T-helper 17 cell (primary cell): ENCODE data around the gene ZNF277. TPM values are rescaled to one million over a fixed set of nuclear protein-coding genes. Genes with fewer than 3 reads are reported as not detected.

Source experiments
- ATAC-seq: fragments of 150-1000 bp; cut with Tn5 transposase; 2 replicates; pipeline ENCODE4 v1.10.0; 2021; ENCODE audit warnings: mild to moderate bottlenecking, moderate library complexity
- DNase-seq, 3 donors: peaks; one replicate each; pipeline versions ENCODE4 v3.0.0 to v3.0.0-alpha.2; 2020 to 2021
- H3K9me3 ChIP-seq: one replicate; pipeline ENCODE4 v1.7.0; 2013; ENCODE audit warnings: low read length, mild to moderate bottlenecking; ENCODE audit not compliant: control insufficient read depth, poor library complexity, severe bottlenecking
- H3K27ac Mint-ChIP-seq: one replicate; pipeline ENCODE4 v1.8.0; 2022; ENCODE audit warnings: mild to moderate bottlenecking, moderate library complexity, mixed read lengths
- H3K27me3 Mint-ChIP-seq: one replicate; pipeline ENCODE4 v1.8.0; 2022; ENCODE audit warnings: mixed read lengths
- H3K36me3 Mint-ChIP-seq: one replicate; pipeline ENCODE4 v1.8.0; 2022; ENCODE audit warnings: low read depth, mixed read lengths
- H3K4me1 Mint-ChIP-seq: one replicate; pipeline ENCODE4 v1.8.0; 2022; ENCODE audit warnings: mild to moderate bottlenecking, mixed read lengths
- H3K4me3 Mint-ChIP-seq: one replicate; pipeline ENCODE4 v1.8.0; 2022; ENCODE audit warnings: mild to moderate bottlenecking, moderate library complexity, mixed read lengths
- total RNA-seq, 4 donors: library from RNA in 2 of 4; stranded (reverse) in 2 of 4; gene quantifications; one replicate each; pipeline ENCODE4 v1.2.3 and lab custom pipeline; 2022 to 2026

The ZNF277 gene
- total RNA-seq, 2 donors from 2014 or later, result 25.7 to 28.8 TPM

DNA sequence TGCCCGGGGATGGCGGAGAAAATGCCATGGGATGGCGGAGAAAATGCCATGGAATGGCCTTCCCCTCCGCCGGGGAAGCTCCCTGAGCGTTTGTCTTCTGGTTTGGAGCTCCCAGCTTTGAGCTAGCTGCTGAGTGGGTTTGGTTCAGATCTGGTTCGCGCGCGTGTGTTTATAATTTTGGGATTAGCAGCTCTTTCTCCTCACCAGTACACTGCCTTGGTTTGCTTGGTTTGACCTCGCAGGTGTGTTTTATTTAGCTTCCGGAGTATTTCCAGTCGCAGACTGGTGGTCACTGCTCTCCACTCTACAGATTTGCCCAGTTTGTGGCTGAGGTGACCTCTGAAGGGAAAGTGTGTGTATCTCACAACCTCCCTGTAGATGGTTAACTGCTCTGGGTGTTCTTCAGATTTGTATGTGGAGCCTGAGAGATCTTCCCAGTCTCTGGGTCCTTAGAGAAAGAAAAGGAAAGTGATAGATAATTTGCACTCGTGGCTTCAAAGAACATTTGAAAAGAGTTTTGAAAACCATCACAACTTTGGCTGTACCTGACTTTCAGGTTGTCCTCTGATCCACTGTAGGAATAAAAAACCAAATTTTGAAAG is 597 bp downstream of the ZNF277 start:
- DNase-seq (no peak), ATAC-seq (no peak)
- H3K9me3 ChIP-seq, result no peaks in the 10 kb centered on the region
- H3K36me3 Mint-ChIP-seq, result peaks cover 6% of the 10 kb centered on the region
- peaks cover 23% of the 10 kb centered on the region for H3K27me3 Mint-ChIP-seq
- H3K4me3 Mint-ChIP-seq, result peak overlapping the region; percentile 96
- H3K27ac Mint-ChIP-seq, result peak overlapping the region; percentile 96
- peaks cover 38% of the 10 kb centered on the region for H3K4me1 Mint-ChIP-seq

DNA sequence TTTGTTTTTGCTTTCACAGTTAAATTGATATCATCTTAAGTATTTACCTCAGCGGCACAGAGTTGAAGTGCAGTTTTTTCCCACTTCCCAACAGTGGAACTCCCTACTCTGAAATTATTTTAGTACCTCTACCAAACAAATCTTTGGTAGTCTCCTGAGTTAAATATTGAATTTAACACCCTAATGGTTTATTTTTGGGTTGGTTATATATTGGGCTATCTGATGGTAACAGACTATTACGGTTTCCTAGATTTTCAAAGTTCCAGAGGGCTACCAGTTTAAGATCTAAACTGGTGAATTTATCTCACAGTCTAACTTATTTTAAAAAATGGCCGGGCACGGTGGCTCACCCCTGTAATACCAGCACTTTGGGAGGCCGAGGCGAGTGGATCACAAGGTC is 1.3 kb downstream of the ZNF277 start:
- Mint-ChIP-seq H3K27me3 (peaks cover 21% of the 10 kb centered on the region), H3K27ac (peak overlapping the region; percentile 96), H3K4me3 (peak overlapping the region; percentile 96), H3K36me3 (peaks cover 6% of the 10 kb centered on the region), H3K4me1 (peaks cover 41% of the 10 kb centered on the region)
- no peaks in the 10 kb centered on the region for H3K9me3 ChIP-seq
- ATAC-seq (no peak), DNase-seq (no peak)

DNA sequence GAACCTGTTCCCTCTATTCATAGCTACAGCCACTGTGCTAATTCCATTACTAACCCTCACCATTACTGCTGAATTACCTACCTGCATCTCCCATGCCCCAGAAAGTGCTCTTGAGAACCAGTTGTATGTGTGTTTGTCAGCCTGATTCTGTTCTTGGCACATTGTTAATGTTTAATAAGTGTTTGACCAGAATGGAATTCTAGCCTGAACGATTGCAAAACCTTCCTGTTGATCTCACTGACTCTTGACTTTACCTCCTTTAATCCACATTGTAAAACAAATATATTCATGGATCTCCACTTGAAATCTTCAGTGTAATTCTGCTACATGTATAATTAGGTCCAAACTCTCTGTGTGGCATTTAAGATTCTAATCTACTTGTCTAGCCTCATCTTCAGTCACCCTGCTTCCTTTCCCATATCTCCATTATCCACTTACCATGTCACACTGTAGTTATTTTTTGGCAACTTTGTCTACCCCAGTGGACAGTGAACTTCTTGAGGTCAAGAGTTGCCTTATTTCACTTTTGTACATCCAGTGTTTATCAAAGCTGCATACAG is 4.9 kb downstream of the ZNF277 start:
- H3K9me3 ChIP-seq, result no peaks in the 10 kb centered on the region
- Mint-ChIP-seq H3K4me3 (no peak overlapping the region), H3K27ac (no peak overlapping the region), H3K27me3 (no peaks in the 10 kb centered on the region), H3K36me3 (peaks cover 5% of the 10 kb centered on the region), H3K4me1 (peaks cover 28% of the 10 kb centered on the region)
- DNase-seq (no peak), ATAC-seq (no peak)

DNA sequence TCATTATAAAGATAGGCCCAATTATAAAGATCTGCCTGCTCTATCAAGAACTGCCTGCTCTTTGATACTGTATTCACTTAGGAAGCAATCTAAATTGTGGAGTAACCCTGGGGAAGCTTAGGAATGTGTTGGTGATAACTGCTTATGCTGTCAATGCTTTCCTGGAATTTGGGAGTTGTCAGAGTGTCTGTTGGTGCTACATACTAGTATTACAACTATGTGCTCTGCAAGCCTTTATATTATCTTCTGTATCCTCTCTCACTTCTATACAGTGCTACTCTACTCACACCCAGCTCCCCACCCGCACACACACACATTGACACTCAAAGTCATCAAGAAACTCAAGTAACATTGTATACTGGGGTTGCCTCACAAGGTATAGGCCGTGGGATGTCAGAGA is 6.1 kb downstream of the ZNF277 start:
- H3K36me3 Mint-ChIP-seq, result no peaks in the 10 kb centered on the region
- DNase-seq (no peak), ATAC-seq (no peak)
- no peak overlapping the region for H3K4me3 Mint-ChIP-seq
- no peak overlapping the region for H3K27ac Mint-ChIP-seq
- H3K4me1 Mint-ChIP-seq, result peaks cover 24% of the 10 kb centered on the region
- no peaks in the 10 kb centered on the region for H3K9me3 ChIP-seq
- no peaks in the 10 kb centered on the region for H3K27me3 Mint-ChIP-seq

DNA sequence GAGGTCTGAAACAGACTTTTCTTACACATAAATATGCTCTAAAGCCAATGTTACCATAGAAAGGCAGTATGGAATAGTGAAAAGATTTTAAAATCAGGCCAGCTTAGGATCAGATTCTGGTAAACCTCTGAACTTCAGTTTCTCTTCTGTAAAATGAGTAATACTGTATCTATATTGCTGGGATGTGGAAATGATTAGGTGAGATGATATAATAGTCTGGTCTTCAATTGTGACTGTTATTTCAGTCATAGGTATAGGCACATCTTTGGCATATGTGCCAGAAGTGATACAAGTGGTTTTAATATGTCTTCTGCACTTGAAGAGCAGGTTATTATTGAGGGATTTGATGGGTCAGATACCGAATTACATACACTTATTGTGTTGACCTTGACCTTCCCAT is 7.2 kb downstream of the ZNF277 start:
- DNase-seq (no peak), ATAC-seq (no peak)
- H3K4me1 Mint-ChIP-seq, result peaks cover 24% of the 10 kb centered on the region
- no peaks in the 10 kb centered on the region for H3K9me3 ChIP-seq
- no peak overlapping the region for H3K27ac Mint-ChIP-seq
- H3K36me3 Mint-ChIP-seq, result no peaks in the 10 kb centered on the region
- H3K4me3 Mint-ChIP-seq, result no peak overlapping the region
- H3K27me3 Mint-ChIP-seq, result no peaks in the 10 kb centered on the region

DNA sequence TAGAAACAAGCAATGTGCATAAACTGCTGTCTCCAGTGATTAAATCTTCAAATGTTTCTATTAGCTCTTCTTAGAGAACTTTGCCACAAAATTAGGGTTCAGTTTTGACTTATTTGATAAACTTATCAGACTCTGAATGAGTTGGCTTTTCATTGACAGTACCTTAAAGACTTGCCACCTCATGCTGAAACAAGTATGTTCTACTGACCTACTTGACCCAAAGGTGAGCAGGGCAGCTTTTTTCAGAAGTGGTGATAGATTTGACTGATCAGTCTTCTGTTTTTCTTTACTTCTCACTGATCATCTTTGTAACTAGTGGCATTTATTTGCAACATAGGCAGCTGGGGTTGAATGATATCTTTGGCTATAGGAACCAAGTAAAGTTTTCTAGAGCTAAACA is 7.8 kb downstream of the ZNF277 start:
- Mint-ChIP-seq H3K4me3 (no peak overlapping the region), H3K27ac (no peak overlapping the region), H3K4me1 (peaks cover 25% of the 10 kb centered on the region), H3K27me3 (no peaks in the 10 kb centered on the region), H3K36me3 (no peaks in the 10 kb centered on the region)
- DNase-seq (no peak), ATAC-seq (no peak)
- H3K9me3 ChIP-seq, result no peaks in the 10 kb centered on the region

DNA sequence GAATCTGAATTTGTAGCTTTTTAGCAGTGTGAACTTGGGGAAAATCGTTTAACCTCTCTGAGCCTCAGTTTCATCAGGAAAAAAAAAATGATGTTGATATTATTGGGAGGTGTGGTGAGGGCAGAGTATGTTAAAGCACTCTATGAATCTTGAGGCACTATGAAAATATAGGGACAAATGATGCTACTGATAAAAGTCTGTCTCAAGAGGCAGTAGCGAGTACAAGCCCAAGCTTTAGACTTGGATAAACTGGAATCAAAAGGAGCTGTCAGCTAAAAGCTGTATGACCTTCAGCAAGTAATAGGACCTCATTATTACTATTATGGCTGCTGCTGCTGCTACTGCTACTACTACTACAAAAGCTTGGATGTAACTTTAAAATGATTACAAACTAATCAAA is 8.4 kb downstream of the ZNF277 start:
- no peaks in the 10 kb centered on the region for H3K27me3 Mint-ChIP-seq
- no peak for DNase-seq
- no peak overlapping the region for H3K4me3 Mint-ChIP-seq
- no peak overlapping the region for H3K27ac Mint-ChIP-seq
- H3K4me1 Mint-ChIP-seq, result peaks cover 26% of the 10 kb centered on the region
- ATAC-seq, result no peak
- H3K36me3 Mint-ChIP-seq, result no peaks in the 10 kb centered on the region
- no peaks in the 10 kb centered on the region for H3K9me3 ChIP-seq

DNA sequence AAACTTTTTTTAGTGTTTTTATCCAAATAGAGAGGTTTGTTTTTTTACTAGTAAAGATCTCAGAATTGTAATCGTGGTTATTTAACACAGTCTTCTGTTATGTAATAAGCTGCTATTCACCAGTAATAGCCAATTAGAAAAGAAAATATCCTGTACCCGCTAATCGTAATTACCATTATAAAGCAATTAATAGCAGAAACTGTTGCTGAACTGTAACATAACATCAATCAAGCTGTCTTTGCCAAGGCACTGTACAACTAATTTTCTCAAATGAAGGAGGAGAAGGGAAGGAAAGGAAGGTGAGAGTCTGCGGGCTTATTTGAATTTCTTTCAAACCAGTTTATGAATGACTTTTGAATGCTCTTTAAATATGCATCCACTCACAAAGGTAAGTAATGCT is 9.3 kb downstream of the ZNF277 start:
- Mint-ChIP-seq H3K4me1 (peaks cover 27% of the 10 kb centered on the region), H3K27me3 (no peaks in the 10 kb centered on the region), H3K36me3 (peaks cover under 1% of the 10 kb centered on the region), H3K4me3 (no peak overlapping the region), H3K27ac (no peak overlapping the region)
- no peaks in the 10 kb centered on the region for H3K9me3 ChIP-seq
- DNase-seq (no peak), ATAC-seq (no peak)

DNA sequence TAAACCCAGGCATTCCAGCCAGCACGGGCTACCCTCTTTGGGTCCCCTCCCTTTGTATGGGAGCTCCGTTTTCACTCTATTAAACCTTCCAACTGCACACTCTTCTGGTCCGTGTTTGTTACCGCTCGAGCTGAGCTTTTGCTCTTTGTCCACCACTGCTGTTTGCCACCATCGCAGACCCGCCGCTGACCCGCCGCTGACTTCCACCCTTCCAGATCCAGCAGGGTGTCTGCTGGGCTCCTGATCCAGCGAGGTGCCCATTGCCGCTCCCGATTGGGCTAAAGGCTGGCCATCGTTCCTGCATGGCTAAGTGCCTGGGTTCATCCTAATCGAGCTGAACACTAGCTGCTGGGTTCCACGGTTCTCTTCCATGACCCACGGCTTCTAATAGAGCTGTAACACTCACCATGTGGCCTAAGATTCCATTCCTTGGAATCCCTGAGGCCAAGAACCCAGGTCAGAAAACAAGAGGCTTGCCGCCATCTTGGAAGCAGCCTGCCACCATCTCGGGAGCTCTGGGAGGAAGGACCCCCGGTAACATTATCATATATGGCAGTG is 14.5 kb downstream of the ZNF277 start:
- ATAC-seq (no peak), DNase-seq (no peak)
- H3K9me3 ChIP-seq, result no peaks in the 10 kb centered on the region
- Mint-ChIP-seq H3K4me3 (peak overlapping the region; percentile 69), H3K4me1 (peaks cover 26% of the 10 kb centered on the region), H3K27me3 (no peaks in the 10 kb centered on the region), H3K36me3 (peaks cover 7% of the 10 kb centered on the region), H3K27ac (no peak overlapping the region)

DNA sequence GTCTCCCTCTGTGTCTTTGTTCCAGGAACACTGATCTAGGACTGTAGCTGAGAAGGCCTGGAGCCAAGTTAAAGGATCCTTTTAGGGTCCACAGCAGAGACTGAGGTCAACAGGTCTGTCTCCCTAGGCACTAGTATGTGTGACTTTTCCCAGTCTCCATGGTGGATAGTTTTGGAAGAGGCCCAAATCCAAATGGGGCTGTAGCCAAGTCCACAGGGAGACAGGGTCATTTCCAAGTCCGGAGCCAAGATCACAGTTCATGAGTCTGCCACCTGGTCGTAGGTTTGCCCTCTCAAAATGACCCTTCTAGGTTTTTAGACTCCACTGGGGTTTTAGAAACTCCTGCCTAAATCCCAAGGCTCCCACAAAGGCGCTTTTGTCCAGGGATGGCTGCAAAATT is 16.8 kb downstream of the ZNF277 start:
- peaks cover 7% of the 10 kb centered on the region for H3K36me3 Mint-ChIP-seq
- H3K27me3 Mint-ChIP-seq, result no peaks in the 10 kb centered on the region
- no peak overlapping the region for H3K27ac Mint-ChIP-seq
- no peaks in the 10 kb centered on the region for H3K9me3 ChIP-seq
- H3K4me3 Mint-ChIP-seq, result no peak overlapping the region
- DNase-seq, result no peak
- ATAC-seq, result no peak
- peaks cover 28% of the 10 kb centered on the region for H3K4me1 Mint-ChIP-seq

DNA sequence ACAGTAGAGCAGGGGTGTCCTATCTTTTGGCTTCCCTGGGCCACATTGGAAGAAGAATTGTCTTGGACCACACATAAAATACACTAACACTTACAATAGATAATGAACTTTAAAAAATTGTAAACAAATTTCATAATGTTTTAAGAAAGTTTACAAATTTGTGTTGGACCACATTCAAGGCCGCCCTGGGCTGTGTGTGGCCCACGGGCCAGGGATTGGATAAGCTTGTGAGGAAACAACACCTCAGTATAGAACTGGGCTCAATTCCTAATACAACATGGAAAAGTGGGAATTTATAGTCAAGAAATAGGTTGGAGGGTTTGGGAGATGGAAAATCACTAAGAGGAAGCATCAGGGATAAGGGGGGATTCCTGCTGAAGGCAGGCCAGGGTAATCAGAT is 17.7 kb downstream of the ZNF277 start:
- Mint-ChIP-seq H3K4me1 (peaks cover 28% of the 10 kb centered on the region), H3K27me3 (no peaks in the 10 kb centered on the region), H3K36me3 (peaks cover 7% of the 10 kb centered on the region), H3K4me3 (no peak overlapping the region), H3K27ac (no peak overlapping the region)
- DNase-seq (no peak), ATAC-seq (no peak)
- no peaks in the 10 kb centered on the region for H3K9me3 ChIP-seq

DNA sequence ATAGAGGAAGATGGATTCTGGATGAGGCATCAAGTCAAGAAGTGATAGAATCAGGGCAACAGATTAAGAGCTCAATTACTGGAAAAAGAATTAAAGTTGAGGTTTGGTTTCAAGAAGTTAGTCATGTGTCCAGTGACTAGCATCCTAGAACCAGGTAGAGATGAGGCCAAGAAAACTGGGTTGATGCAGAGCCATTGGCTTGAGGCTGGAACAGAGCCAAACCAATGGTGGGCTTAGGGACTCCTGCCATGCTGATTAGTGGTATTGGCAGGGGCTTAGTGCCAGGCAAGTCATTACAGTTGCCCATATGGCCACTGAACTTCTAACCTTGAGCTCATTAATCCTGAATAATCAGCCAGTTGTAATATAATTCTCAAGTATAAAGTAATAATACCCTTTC is 18.5 kb downstream of the ZNF277 start:
- no peak overlapping the region for H3K4me3 Mint-ChIP-seq
- H3K9me3 ChIP-seq, result no peaks in the 10 kb centered on the region
- peaks cover 7% of the 10 kb centered on the region for H3K36me3 Mint-ChIP-seq
- no peak overlapping the region for H3K27ac Mint-ChIP-seq
- DNase-seq (no peak), ATAC-seq (no peak)
- peaks cover 26% of the 10 kb centered on the region for H3K4me1 Mint-ChIP-seq
- H3K27me3 Mint-ChIP-seq, result no peaks in the 10 kb centered on the region

DNA sequence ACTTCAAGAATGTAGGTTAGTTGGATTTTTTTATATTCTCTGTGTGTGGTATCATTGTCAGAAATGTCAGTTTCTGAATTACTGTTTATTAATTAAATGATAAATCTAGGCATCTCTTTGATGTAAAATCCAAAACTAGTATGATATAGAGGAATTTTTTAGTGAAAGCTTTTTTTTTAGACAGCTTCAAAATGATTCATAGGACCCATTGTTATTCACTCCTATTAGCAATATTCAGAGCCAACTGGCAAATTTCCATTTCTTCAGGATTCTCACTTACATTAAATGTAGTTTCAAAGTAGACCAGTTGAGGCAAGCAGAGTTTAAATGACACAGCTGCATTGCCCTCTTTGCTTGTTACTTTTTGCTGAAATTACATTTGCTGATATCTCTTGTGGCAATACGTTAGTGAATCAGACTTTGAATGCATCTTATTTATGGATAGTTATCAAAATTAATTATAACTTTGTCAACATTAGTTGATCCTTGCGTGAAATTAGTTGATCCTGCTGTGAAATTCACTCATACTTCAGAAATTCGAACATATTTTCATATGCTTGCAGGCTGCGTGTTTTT is 20.3 kb downstream of the ZNF277 start:
- Mint-ChIP-seq H3K4me1 (peaks cover 23% of the 10 kb centered on the region), H3K4me3 (no peak overlapping the region), H3K36me3 (peaks cover 4% of the 10 kb centered on the region), H3K27ac (no peak overlapping the region), H3K27me3 (no peaks in the 10 kb centered on the region)
- DNase-seq (no peak), ATAC-seq (no peak)
- H3K9me3 ChIP-seq, result no peaks in the 10 kb centered on the region

DNA sequence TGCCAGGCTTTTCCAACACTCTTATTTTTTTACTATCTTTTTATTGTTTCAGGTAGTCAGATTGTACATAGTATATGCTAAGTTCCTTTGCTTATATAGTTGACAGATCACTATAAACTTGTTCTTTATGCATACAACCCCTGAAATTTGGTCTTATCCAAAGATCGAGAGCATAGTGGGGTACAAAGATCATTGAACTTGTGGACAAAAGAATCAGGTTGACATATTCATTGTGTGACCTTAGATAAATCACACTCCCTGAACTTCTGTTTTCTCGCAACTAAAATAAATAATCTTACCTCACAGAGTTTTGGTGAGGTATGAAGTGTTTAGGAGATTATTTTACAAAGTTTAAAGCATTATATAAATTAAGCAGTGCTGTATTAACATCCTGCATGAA is 22.1 kb downstream of the ZNF277 start:
- no peak for ATAC-seq

More for the DNA sequence above, 22.1 kb downstream of the ZNF277 start:
- Mint-ChIP-seq H3K27me3 (no peaks in the 10 kb centered on the region), H3K4me3 (no peak overlapping the region), H3K36me3 (no peaks in the 10 kb centered on the region), H3K4me1 (peaks cover 17% of the 10 kb centered on the region), H3K27ac (no peak overlapping the region)
- H3K9me3 ChIP-seq, result no peaks in the 10 kb centered on the region
- no peak for DNase-seq
